ENCODE results near the gene HDAC11.

GRCh38 chr3:13465236-13465873 is 14.8 kb upstream of the HDAC11 start:
- TF ChIP-seq CTCF (IDR thresholded peaks at IDR 0.05): no peak
- TF ChIP-seq POLR2A (IDR thresholded peaks at IDR 0.05): no peak

Measured in heart left ventricle (tissue), 13 donors.